ENCODE data around the gene ZCWPW1.
"Not testable (repeated sequence)": the region's sequence is repeated elsewhere in the genome, so short reads cannot be mapped to it uniquely, and the experiment has no call there.

ZCWPW1 gene

GRCh38 chr7:100397315-100398081 is 31.0 kb downstream of the ZCWPW1 start:
- no peak for DNase-seq

GRCh38 chr7:100396421-100396982 is 32.0 kb downstream of the ZCWPW1 start:
- DNase-seq: no peak

GRCh38 chr7:100394077-100394476 is 34.4 kb downstream of the ZCWPW1 start:
- no peak for DNase-seq

- no peak for DNase-seq
Observed at GRCh38 chr7:100393233-100393905, 35.1 kb downstream of the ZCWPW1 start.

- no peak for DNase-seq
Observed at GRCh38 chr7:100390286-100391009, 38.1 kb downstream of the ZCWPW1 start.

- DNase-seq: no peak
Observed at GRCh38 chr7:100389437-100390088, 38.9 kb downstream of the ZCWPW1 start.

GRCh38 chr7:100387695-100388094 is 40.8 kb downstream of the ZCWPW1 start:
- DNase-seq: no peak

- no peak for DNase-seq
Observed at GRCh38 chr7:100386940-100387339, 41.6 kb downstream of the ZCWPW1 start.

- no peak for DNase-seq
Observed at GRCh38 chr7:100384628-100385294, 43.7 kb downstream of the ZCWPW1 start.

GRCh38 chr7:100382234-100382853 is 46.2 kb downstream of the ZCWPW1 start:
- DNase-seq: not testable (repeated sequence)

GRCh38 chr7:100381531-100382233 is 46.8 kb downstream of the ZCWPW1 start:
- not testable (repeated sequence) for DNase-seq

- no peak for DNase-seq
Observed at GRCh38 chr7:100380196-100380595, 48.3 kb downstream of the ZCWPW1 start.

GRCh38 chr7:100378114-100378755 is 50.3 kb downstream of the ZCWPW1 start:
- no peak for DNase-seq

- DNase-seq: no peak
Observed at GRCh38 chr7:100376066-100376465, 52.4 kb downstream of the ZCWPW1 start.

GRCh38 chr7:100374601-100375000 is 53.9 kb downstream of the ZCWPW1 start:
- DNase-seq: no peak

GRCh38 chr7:100373870-100374598 is 54.5 kb downstream of the ZCWPW1 start:
- not testable (repeated sequence) for DNase-seq

GRCh38 chr7:100373261-100373831 is 55.2 kb downstream of the ZCWPW1 start, which contains the start of gene PILRA:
TSS of gene PILRA (plus strand) at chr7:100373487. CDS start at chr7:100373657, 170 bp downstream.
- DNase-seq: no peak

- no peak for DNase-seq
Observed at GRCh38 chr7:100372694-100373093, 55.8 kb downstream of the ZCWPW1 start.

- DNase-seq: no peak
Observed at GRCh38 chr7:100372256-100372655, 56.2 kb downstream of the ZCWPW1 start.

Data from activated naive CD4-positive, alpha-beta T cell (primary cell).